ENCODE measurements around the gene GALNT2.

GRCh38 chr1:230105245-230105753, 38.3 kb downstream of the GALNT2 start:
- TF ChIP-seq CTCF (IDR thresholded peaks at IDR 0.05; ENCODE audit: poor library complexity) (no peak), EZH2 (IDR thresholded peaks at IDR 0.05; ENCODE audit: borderline replicate concordance) (no peak), EZH2phosphoT487 (IDR thresholded peaks at IDR 0.05; ENCODE audit: low read depth, severe bottlenecking, unreplicated experiment) (no peak)
